GM12891 (cell line): ENCODE measurements around the gene DAPK3.
"Not testable (repeated sequence)": the region's sequence is repeated elsewhere in the genome, so short reads cannot be mapped to it uniquely, and the experiment has no call there.

ENCODE experiments used
- POLR2A ChIP-seq: IDR thresholded peaks from 2 replicates; pipeline ENCODE4 v1.6.1; 2011; ENCODE audit warnings: low read depth, low read length, control low read depth
- POLR2AphosphoS5 ChIP-seq: IDR thresholded peaks from 2 replicates; pipeline ENCODE4 v1.6.1; 2011; ENCODE audit warnings: low read depth, low read length, control low read depth
- SPI1 ChIP-seq: IDR thresholded peaks from 2 replicates; pipeline ENCODE4 v1.6.1; 2011; ENCODE audit warnings: low read depth, low read length, control low read depth
- TAF1 ChIP-seq: IDR thresholded peaks from 2 replicates; pipeline ENCODE4 v1.6.1; 2011; ENCODE audit warnings: low read depth, low read length, control low read depth

GRCh38 chr19:4000798-4001197 lies 29.9 kb upstream of the DAPK3 start:
- TF ChIP-seq POLR2AphosphoS5, TAF1, POLR2A, SPI1: not testable (repeated sequence)
